Measurements from ENCODE around the gene CDK16.

CDK16 gene

DNA sequence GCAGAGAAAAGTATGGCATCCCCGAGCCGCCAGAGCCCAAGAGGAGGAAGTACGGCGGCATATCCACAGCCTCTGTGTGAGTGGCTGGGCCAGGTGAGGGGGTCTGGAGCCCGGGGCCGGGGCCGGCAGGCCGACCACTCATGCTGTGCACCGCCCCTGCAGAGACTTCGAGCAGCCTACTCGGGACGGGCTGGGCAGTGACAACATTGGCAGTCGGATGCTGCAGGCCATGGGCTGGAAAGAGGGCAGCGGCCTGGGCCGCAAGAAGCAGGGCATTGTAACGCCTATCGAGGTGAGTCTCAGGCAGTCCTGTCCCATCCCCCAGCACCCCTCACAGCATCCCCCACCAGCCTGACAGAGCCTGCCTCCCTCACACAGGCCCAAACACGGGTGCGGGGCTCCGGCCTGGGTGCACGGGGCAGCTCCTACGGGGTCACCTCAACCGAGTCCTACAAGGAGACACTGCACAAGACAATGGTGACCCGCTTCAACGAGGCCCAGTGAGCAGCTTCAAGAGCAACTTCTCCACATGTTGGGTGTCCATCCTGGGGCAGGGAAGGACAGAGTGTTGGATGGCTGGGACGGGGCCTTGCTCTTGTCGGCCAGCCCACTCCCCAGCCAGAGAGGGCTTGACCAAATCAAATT lies 32.3 kb upstream of the CDK16 start:
- ATAC-seq: no peak
- no peak for DNase-seq

DNA sequence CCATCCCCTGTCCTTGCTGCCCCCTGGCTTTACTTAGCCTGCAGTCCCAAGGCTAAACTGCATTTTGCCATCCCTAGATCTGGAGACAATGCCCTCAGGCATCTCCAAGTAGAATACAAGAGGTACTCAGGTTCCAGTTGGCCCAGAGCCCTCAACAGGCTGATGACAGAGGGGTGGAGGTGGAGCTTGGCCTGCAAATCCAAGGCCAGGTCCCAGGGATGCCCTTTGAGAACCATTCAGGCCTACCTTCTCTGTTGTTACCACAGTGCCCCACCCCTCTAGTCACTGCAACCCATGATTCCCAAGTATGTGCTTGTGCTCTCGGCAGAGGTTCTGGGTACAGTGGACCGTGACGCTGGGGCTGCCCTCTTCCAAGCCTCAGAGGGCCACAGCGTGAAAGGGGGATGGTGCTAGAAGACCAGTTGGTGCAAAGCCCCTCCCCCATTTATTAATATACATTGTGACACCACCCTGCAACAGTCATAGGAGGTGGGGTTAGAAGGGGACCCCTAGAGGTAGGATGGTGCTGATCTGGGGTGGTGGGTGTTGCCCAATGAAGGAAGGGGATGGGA lies 31.3 kb upstream of the CDK16 start:
- no peak for ATAC-seq
- no peak for DNase-seq

DNA sequence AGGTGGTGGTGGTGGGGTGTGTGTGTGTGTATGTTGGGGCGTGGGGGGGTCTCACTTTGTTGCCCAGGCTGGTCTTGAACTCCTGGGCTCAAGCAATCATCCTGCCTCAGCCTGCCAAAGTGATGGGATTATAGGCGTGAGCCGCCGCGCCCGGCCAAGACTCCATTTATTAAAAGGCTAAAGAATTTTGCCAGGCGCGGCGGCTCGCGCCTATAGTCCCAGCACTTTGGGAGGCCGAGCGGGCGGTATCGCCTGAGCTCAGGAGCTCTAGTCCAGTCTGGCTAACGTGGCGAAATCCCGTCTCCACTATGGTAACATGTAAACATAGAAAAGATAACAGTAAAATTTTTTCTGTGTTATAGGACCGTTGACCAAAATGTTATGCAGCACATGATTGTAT lies 28.6 kb upstream of the CDK16 start:
- no peak for DNase-seq
- no peak for ATAC-seq

DNA sequence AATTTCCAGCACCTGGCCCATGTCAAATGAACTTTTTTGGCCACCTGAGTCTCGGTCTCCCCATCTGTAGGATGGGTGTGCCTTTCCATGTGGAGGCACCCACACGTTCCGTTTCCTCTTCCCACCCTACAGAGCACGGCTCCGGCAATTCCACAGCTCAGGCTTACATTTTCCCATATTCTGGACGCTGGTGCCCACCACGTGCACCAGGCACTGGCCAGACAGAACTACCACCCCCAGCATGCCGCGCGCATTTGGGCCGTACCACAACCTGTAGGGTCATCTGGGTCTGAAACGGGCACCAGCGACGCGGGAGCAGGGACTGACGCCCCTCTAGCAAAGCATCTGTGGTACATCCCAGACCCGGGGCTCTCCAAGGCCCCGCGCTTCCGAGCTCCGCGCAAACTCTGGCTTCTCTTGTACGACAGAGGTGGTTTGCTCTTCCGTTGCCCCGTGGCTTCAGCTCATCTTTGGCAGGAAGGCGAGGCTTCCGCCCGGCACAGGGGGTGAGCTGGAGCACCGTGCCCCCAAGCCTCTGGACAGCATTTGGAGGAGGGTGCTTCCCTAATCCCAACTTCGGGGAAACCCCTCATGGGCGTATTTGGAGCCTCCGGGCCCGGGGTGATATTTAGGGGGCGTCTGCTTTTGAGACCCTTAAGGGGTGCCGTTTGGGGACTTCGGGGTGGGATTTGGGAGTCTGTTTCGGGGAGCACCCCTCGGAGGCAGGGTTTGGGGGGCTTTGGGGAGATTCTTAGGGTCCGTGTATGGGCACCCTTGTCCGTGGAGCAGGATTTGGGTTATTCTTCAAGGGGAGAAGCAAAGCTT lies 27.8 kb upstream of the CDK16 start:
- DNase-seq: peak; percentile 81
- ATAC-seq: peak; percentile 84

DNA sequence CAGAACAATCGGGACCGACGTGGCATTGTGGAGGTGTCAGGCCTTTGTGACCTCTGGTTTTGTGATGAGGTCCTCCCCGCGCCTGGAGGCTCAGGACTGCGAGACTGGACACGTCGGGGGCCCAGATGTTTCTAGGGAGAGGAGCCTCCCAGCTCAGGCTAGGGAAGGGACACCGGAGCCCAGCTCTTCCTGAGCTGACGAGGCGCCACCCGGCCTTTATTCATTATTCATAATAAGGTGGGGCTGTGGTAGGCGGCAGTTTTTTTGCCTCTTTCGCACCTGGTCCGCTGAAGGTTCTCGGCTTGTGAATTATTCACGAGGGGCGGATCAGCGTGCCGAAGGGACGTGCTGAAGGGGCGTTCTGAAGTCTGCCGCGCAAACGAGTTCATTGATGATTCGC lies 27.1 kb upstream of the CDK16 start:
- ATAC-seq (no peak), DNase-seq (peak; percentile 47)

DNA sequence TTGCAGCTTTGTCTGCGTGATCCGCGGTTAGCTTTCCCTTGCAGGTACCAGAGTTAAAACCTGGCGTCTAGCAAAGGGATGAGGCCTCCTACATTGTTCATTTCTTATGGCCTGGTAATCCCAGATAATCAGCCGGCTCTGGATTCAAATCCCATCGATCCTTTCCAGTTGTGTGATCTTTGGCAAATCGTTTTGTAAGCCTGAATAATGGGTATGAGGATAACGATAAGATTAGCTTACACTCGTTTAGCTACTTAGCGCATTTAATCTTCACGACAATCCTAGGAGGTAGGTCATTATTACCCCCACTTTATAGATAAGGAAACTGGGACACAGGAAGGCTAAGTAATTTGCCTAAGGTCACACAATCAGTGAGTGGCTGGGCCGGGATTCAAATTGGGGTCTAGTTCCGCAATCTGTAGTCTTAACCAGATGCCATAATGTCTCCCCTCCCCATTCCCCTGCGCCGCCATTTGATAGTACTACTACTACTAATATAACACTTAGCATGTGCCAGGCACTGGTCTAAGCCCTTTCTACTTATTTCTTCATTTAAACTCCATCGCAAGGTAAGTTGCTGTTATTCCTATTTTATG lies 26.6 kb upstream of the CDK16 start:
- ATAC-seq: no peak
- DNase-seq: no peak

DNA sequence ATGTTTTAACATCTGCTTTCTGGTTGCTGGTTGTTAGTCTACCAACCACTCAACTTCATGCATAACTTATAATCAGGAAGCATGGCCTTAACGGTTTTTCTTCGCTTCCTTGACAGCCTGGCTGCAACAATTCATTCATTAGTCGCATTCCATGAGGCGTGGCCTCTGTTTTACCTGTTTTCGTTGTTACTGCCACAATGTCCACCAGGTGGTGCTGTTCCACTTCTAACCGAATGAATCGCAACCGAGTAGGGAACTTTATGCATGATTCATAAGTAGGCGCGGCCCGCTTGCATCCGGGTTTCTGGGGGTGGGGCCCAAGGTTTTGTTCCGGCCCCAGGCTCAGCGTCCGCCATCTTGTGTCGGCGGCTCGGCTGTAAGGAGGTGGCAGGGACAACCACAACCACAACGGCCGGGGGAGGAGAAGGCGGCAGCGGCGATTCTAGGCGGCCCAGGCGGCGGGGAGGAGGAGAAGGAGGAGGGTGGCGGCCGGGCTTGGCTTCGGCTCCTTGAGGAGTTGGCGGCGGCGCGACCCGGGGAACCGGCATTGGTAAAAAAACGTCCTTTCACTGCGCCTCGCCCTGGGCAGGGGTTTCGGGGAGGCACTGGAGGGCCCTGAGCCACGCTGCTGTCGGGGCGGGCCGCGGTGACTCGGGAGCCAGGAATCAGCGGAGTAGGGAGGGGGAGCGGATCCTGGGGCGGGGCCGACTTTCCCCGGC lies 24.8 kb upstream of the CDK16 start, which contains the start of gene UBA1:
Gene UBA1, plus strand, starts transcription at position 355 of the 719 bp plus-strand sequence. CDS start 4,974 bp downstream, outside the sequence.
- ATAC-seq (peak; percentile 65), DNase-seq (peak; percentile 88)

DNA sequence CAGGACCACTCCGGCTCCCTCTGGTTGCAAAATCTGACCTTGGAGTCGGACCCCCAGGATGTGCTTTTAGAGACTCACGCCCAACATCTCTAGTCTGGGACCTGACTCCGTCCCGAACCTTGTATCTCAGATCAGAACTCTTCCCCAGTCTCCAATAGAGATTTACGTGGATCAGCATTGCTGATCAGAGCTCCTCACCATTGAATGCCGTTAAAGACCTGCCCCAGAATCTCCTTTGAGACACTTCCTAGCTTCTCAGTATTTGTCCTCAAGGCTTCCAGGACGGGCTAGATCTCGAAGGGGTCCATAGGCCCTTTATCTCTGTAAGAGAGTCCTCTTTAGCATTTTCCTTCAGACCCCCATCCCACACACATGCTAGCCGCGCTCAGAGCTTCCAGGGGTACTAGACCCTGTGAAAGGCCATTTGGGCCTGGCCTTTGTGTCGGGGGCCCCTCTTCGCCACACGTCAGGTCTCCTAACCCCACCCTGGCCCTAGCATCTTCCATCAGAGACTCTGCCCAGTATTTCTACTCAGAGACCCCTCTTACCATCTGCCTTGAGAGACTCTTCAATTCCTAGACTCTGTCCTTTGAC lies 24.2 kb upstream of the CDK16 start:
- ATAC-seq (no peak), DNase-seq (no peak)

DNA sequence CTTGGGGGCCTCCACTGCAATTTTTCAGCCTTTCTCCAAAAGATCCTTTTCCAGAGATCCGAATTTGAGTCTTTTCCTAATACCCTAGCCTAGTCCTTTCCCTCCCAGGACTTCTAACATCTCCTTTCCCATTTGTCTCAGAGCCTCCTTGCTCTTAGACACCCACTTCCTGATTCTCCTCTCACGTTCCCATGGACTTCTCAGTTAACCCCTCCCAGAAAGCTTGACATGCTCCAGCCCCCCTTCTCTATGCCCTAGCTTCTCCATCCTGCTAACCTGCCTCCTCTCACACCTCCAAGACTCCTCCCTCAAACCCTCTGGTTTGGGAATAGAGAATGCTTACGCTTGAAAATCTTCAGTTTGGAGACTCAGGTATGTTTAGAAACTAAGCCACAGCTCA lies 22.4 kb upstream of the CDK16 start:
- ATAC-seq: no peak
- DNase-seq: no peak

DNA sequence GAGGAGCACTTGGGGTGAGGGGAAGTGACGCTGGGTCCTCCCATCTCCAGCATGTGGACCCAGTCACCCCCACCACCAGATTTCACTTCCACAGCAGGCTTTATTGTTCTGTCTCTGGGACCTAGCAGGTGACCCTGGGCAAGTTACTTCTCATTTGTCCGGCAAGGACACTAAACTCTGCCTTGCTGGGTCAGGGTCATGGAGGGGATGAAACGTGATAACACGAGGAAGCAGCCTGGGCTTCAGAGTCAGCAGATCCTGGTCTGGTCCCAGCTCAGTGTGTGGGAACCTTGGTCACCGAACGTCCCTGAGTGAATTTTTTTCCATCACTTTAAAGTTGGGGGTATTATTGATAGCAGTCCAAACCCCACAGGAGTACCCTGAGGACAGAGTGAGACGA lies 21.0 kb upstream of the CDK16 start:
- DNase-seq (no peak), ATAC-seq (no peak)

DNA sequence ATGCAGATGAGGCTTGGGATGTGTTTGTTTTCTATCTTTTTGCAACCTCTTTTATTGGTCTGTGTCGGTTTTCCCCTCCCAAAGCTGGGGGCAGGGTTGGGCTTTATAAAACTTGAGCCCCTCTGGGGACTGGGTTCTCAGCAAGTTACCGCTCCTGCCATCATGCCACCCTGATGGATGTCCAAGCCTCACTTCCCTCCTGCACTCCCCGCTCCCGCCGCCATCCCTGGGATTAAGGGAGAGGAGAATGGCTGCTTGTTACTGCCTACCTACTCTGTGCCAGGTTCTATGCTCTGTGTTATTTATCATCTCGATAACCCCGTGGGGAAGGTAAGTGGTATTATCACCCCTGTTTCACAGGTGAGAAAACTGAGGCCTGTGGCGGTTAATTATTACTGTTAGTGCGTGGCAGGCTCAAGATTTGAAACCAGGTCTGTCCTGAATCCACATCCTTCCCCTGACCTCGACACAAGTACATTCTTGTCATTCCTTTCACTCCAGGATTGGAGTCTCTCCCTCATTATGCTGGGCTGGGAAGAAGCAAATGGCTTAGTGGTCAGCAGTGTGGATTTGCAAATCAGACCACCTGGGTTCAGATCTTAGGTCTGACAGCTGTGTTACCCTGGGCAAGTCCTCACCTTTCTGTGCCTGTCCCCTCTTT lies 20.3 kb upstream of the CDK16 start:
- DNase-seq: no peak
- no peak for ATAC-seq

DNA sequence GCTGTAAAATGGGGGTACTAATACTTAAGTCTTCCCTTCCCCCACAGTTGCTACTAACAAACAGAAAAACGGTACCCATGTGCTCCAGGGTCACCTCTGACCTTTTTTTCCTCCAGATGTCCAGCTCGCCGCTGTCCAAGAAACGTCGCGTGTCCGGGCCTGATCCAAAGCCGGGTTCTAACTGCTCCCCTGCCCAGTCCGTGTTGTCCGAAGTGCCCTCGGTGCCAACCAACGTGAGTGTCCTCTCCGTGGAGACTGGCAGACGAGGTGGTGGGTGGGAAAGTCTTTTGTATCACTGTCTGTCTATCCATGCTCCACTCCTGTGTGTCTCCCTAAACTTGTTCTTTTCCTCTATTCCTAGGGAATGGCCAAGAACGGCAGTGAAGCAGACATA lies 19.8 kb upstream of the CDK16 start:
- ATAC-seq (no peak), DNase-seq (no peak)

DNA sequence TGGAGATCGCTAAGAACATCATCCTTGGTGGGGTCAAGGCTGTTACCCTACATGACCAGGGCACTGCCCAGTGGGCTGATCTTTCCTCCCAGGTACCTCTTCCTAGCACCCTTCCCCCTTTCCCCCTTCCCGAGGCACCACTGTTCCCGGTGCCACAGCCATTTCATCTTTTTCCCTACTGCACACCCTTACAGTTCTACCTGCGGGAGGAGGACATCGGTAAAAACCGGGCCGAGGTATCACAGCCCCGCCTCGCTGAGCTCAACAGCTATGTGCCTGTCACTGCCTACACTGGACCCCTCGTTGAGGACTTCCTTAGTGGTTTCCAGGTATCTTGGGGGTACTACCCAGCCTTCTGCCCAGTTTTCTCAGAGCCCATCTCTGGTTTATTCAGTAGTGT lies 19.2 kb upstream of the CDK16 start:
- no peak for DNase-seq
- ATAC-seq: no peak

DNA sequence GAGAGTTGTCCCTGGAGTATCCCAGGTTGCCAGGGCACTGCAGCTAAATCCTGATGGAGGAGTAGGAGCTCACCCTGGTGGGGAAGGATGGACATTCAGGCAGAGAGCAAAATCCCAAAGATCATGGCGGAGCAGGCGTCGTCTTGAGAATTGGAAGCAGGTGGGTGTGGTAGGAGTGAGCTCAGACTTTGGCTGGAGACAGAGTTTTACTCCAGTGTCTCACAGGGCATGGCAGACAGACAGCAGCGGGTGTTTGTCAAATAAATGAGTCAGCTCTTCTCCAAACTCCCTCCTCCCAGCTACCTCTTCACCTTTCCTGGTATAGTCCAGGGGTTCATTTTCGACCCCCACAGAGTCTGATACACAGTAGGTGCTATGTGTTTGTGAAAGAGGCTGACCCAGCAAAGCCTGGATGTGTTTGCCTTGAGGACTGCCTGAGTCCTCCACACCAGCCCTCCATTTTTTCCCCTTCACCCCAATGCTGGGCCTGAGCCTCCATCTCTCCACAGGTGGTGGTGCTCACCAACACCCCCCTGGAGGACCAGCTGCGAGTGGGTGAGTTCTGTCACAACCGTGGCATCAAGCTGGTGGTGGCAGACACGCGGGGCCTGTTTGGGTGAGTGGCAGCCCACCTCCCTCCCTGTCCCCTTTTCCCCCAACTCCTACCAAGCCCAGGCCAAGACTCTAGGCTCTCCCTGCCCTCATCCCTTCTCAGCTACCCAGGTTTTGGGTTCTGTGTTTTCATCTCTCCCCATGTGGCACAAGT lies 17.9 kb upstream of the CDK16 start:
- DNase-seq (no peak), ATAC-seq (no peak)

DNA sequence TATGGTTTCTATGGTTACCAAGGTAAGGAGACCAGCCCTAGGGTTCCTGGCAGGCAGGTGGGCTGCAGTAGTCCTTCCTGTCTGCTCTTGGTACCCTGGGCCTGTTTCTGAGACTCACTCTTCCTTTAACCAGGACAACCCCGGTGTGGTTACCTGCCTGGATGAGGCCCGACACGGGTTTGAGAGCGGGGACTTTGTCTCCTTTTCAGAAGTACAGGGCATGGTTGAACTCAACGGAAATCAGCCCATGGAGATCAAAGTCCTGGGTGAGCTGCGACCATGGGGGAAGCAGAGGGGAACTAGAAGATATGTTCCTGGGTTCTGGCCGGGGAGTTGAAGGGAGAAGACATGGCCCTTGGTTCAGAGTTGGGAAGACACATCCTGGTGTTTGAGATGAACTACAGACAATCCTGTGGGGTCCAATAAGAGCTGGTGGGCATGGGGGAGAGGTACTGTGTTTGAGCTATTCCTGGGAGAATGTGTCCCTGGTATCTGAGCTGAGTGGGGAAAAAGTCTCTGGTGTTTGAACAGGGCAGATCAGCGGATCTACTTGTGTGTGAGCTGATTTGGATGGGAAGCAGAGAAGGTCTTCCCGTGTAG lies 17.0 kb upstream of the CDK16 start:
- no peak for ATAC-seq
- no peak for DNase-seq

DNA sequence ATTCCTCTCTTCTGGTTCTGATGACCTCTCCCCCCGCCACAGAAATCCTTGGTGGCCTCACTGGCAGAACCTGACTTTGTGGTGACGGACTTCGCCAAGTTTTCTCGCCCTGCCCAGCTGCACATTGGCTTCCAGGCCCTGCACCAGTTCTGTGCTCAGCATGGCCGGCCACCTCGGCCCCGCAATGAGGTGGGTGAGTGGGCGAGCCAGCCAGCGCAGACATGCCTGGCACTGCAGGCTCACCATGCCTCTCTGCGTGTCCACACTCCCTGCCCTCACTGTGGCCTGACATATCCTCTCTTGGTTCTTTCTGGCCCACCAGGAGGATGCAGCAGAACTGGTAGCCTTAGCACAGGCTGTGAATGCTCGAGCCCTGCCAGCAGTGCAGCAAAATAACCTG lies 16.2 kb upstream of the CDK16 start:
- ATAC-seq: no peak
- DNase-seq: no peak

DNA sequence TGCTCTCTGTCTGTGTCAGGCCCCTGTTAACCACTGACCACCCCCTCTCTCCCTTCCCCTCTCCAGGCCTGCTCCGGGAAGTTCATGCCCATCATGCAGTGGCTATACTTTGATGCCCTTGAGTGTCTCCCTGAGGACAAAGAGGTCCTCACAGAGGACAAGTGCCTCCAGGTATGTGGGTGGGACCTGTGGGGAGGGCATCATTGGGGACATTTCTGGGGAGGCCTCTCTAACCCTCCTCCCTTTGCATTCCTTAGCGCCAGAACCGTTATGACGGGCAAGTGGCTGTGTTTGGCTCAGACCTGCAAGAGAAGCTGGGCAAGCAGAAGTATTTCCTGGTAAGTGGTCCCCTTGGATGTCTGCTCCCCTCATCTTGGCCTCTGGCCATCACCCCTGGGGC lies 15.6 kb upstream of the CDK16 start:
- ATAC-seq (no peak), DNase-seq (no peak)

DNA sequence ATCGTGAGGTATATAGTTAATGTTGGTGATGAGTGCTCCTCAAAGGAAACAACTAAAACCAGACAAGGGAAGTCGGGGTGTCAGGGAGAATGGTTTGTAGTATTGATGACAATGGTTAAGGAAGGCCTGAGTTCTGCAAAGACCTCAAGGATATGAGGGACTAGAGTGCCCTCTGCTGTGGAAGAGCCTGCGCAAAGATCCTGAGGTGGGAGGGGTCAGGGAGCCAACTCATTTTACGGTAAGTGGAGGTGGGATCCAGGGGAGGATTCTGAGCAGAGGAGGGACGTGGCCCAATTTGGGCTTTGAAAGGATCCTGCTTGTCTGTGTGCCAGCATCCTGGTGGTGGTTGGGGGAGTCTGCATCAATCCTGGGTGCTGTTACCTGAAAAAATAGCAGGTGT lies 13.5 kb upstream of the CDK16 start:
- DNase-seq: no peak
- ATAC-seq: no peak

DNA sequence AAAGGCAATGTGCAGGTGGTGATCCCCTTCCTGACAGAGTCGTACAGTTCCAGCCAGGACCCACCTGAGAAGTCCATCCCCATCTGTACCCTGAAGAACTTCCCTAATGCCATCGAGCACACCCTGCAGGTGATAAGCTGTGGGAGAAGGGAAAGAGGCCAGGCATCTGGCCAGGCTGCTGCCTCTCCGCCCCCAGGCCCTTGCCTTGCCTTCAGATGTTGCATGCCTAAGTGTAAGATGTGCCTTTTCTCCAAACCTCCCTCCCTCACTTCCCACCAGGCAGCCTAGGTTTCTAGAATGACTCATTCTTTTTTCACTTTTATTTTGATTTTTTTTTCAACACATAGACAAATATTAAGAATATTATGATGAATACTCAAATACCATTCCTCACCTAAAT lies 12.2 kb upstream of the CDK16 start:
- ATAC-seq: no peak
- no peak for DNase-seq

DNA sequence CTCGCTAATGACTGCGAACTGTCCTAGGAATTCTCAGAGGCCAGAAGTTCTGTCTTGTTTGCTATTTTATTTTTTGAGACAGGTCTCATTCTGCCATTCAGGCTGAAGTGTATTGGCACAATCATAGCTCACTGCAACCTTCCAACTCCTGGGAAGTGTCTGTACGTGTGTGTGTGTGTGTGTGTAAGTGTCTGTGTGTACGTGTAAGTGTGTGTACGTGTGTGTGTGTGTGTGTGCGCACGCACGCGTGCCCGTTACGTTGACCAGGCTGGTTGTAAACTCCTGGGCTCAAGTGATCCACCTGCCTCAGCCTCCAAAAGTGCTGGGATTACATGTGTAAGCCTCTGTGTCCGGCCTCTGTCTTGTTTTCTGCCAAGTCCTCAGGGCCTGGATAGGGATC lies 10.4 kb upstream of the CDK16 start:
- DNase-seq (no peak), ATAC-seq (no peak)

All from stimulated activated naive CD8-positive, alpha-beta T cell treated with anti-CD3 and anti-CD28 coated beads, Interleukin-15, Interleukin-2, amounts not matched to agents 100 U/mL and 50 U/mL, for 24 hours (primary cell).